NCI-H1436 (cell line): Measurements from ENCODE around the gene CALN1.

Experiments used
- DNase-seq: peaks from one replicate; lab custom pipeline; 2025; lab: John Stamatoyannopoulos, UW

The CALN1 gene

DNA sequence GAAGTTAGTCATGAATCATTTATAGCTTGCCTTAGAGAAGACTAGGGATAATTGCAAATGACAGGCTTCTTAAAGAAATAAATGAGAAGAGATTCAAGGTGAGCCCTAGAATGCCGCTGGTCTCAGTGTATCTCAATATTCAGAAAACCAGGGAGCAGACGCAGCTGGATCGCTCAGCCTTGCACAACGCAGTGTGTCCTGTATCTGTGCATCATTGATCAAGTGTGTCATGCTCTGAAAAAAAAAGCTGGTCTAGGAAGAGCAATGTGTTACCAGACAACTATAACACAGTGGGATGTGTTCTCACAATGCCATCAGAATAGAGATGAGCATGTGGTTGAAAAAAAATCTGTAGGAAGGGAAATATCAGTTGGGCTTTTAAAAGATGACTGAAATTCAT is 230.1 kb downstream of the CALN1 start:
- no peak for DNase-seq

- no peak for DNase-seq
Measured at GRCh38 chr7:72176875-72177274, 235.3 kb downstream of the CALN1 start.

GRCh38 chr7:72170475-72170874 is 241.7 kb downstream of the CALN1 start:
- no peak for DNase-seq

GRCh38 chr7:72163271-72163670 is 248.9 kb downstream of the CALN1 start:
- DNase-seq = no peak

DNA sequence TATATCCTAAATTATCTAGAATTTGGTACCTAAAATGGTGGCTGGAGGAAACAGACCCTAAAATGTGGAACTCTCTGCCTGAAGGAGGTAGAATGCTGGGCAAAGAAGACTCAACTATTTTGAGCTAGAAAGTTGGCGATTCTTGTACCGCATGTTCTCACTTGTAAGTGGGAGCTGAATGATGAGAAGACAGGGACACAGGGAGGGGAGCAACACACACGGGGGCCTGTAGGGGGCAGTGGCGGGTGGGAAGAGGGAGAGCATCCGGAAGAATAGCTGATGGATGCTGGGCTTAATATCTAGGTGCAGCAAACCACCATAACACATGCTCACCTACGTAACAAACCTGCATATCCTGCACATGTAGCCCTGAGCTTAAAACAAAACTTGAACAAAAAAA is 250.6 kb downstream of the CALN1 start:
- DNase-seq = no peak

DNA sequence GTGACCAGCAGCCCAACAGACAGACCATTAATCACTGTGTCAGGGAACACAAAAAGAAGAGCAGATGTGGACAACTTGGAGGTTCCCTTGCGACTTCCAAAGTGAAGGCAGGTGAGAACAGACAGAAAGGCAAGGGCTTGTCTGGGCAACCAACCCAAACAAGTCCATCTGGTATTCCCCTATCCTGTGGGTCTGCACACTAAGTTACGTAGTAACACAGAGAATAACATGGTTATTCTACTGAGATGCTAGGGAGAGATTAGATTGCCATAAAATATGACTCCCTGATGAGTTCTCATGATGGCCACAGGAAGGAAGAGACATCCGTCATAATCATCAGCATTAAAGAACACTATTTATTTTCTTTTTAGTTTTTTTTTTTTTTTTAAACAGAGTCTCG is 252.2 kb downstream of the CALN1 start:
- DNase-seq = no peak

- no peak for DNase-seq
Measured at GRCh38 chr7:72156671-72157070, 255.5 kb downstream of the CALN1 start.

DNA sequence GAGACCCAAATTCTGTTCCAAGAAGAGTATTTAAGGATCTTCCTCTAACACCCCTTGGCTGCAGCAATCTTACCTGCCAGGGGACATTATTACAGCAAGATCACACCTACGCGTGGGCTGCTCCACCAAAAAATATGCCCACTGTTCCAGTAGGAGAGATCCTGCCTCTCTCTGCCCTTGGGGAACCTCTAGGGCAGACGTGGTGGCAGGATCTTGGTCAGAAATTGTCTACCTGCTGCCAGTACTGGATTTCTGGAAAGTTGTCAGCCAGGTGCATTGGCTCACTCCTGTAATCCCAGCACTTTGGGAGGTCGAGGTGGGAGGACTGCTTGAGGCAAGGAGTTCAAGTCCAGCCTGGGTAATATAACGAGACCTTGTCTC is 259.0 kb downstream of the CALN1 start:
- no peak for DNase-seq

DNA sequence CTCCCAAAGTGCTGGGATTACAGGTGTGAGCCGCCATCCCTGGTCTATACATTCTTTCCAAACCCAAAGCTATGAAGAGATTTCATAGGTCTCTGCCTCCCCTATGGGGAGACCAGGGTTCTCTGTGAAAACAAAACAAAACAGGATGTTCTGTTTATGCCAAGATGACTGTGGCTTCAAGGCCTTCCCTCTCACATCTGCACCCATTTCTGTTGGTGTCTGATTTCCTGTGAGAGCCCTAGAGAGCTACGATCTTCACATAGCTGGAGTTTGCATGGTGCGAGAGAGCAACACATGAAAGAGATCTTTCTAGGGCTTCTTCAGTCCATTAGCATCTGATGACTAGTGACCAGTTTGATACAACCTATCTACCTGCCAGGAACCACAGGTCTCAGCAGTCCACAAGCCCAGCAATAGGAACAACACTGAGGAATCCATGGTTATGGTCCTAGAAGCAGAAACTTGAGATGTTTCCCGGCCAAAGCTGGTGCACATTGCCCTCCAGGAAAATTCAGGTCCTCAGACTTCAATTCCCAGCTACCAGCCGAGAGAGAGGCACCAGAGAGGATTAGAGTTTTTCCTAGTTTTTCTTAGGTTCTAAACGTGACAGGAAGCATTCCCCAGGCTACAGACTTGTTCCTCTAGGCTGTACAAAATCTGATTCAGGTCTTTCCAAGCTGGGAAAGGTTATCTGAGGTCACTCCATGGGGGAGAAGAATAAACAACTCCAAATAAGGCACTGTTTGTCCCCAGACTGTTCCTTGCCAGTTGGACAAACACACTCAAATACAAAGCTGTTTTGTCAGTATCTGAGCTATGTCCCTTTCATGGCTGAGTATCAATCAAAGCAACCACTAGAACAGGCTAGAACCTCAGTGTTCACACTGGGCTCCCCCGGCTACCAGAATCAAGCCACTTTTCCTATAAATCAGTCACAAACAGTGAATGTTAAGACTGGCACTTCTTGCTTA is 259.7 kb downstream of the CALN1 start:
- no peak for DNase-seq

DNA sequence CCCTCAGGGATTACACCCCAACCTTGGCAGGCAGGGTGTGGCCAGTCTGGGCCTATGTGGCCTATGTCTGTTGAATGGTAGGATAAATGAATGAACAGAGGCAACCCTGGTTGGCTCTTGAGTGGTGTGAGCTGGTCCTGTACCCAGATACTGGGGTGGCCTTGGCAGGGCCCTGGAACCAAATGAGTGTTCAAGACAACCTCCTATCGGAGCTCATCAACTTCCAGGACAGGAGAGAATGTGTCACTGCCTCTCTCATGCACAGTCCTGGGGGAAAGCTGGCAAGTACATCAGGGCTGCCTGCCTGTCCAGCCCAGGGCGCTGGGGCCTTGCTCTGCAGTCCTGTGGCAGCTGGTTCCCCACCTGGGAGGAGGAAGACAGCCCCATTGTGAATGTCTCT is 271.6 kb downstream of the CALN1 start:
- DNase-seq = no peak

DNA sequence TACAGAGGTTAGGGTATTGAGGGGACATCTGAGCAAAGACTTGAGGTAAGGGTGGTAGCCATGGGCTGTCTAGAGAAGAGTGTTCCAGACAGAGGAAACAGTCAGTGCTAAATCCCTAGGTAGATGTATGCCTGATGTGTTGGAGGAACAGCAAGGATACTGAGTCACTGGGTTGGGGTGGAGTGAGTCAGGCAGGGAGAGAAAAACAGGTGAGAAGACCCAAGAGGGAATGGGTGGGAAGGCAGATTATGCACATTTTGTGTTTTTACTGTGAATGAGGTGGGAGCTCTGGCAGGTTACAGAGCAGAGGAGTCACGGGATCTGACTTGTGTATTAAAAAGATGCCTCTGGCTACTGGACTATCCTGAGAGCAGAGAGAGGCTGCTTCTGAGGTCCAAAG is 285.0 kb downstream of the CALN1 start:
- DNase-seq = no peak

GRCh38 chr7:72123913-72124312 is 288.2 kb downstream of the CALN1 start:
- no peak for DNase-seq

GRCh38 chr7:72118366-72118765 is 293.8 kb downstream of the CALN1 start:
- DNase-seq = no peak

DNA sequence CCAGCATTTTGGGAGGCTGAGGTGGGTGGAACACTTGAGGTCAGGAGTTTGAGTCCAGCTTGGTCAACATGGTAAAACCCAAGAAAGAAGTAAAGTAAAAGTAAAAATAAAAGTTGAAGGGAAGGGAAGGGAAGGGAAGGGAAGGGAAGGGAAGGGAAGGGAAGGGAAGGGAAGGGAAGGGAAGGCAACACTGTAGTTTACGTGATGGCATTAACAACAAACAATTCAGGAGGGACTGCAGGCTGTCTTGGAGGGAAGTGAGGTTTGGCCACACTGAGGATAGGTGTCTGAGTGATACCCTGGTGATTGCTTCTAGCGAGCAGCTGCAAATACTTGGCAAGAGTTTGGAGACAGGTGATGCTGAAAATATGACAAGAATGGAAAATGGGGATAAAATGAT is 298.0 kb downstream of the CALN1 start:
- DNase-seq = no peak

DNA sequence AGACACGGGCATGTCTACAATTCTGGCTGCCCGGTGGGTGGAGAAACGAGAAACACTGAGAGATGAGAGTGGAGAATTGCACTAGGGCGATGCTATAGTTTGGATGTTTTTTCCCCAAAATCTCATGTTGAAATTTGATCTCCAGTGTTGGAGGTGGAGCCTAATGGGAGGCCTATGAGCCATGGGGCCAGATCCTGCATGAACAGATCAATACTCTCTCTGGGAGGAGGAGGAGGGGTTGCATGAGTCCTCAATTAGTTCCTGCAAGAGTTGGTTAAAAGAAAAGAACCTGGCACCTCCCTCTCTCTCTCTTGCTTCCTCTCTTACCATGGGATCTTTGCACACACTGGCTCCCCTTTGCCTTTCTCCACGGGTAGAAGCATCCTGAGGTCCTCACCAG is 299.1 kb downstream of the CALN1 start:
- no peak for DNase-seq

DNA sequence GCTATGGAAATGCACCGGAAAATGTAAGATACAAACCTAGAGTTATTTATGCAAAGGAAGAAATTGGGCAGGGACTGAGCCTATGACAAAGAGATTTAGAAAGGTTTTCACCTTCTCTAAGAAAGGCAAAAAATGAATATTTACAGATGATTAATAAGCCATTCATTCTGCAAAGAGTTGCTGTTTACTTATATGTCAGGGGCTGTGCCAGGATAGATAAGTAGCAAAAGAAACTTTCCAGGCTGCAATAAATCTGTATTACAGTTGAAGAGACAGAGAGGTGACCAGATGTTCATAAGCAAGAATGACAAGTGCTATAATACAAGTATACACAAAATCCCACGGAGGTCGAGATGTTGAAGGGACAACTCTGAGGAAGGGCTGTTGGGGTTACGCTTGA is 299.6 kb downstream of the CALN1 start:
- DNase-seq = no peak

GRCh38 chr7:72111086-72111485 is 301.1 kb downstream of the CALN1 start:
- DNase-seq = no peak

GRCh38 chr7:72109566-72109965 is 302.6 kb downstream of the CALN1 start:
- DNase-seq = no peak

DNA sequence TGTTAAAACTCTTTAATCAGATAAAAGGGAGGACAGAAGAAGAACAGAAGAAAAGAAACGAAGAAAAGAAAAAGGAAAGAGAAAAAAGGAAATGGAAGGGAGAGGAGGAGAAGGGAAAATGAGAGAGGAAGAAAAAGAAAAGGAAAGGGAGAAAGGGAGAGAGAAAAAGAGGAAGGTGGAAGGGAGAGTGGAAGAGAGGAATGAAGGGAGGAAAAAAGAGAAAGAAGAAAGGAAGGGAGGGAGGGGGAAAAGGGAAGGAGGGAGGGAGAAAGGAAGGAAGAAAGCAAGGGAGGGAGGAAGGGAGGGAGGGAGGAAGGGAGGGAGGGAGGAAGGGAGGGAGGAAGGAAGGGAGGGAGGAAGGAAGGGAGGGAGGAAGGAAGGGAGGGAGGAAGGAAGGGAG is 305.7 kb downstream of the CALN1 start:
- DNase-seq = no peak

- no peak for DNase-seq
Measured at GRCh38 chr7:72101444-72101843, 310.7 kb downstream of the CALN1 start.

GRCh38 chr7:72099784-72100183 is 312.4 kb downstream of the CALN1 start:
- no peak for DNase-seq

- no peak for DNase-seq
Measured at GRCh38 chr7:72098807-72099580, 313.1 kb downstream of the CALN1 start.

GRCh38 chr7:72097226-72097625 is 314.9 kb downstream of the CALN1 start:
- DNase-seq = no peak
